HG03196 (cell line): ENCODE results near the gene PRDM7.
A peak's percentile ranks its signal among the peaks of the same experiment; 100 is the strongest.
"Not testable (repeated sequence)": the region's sequence is repeated elsewhere in the genome, so short reads cannot be mapped to it uniquely, and the experiment has no call there.

Experiments
- ATAC-seq: cut with Tn5 transposase; IDR thresholded peaks from one replicate; pipeline ENCODE4 v1.9.1; 2021; ENCODE audit not compliant: unreplicated experiment

PRDM7 gene

GRCh38 chr16:90077240-90077756 lies at the start of gene PRDM7:
TSS of gene PRDM7 (minus strand) at chr16:90077331. CDS start at chr16:90075910, 1,421 bp downstream.
- peak; percentile 89 for ATAC-seq

- not testable (repeated sequence) for ATAC-seq
Measured at GRCh38 chr16:90121846-90122245, 44.7 kb upstream of the PRDM7 start.

- not testable (repeated sequence) for ATAC-seq
Measured at GRCh38 chr16:90107617-90108016, 30.5 kb upstream of the PRDM7 start.

- ATAC-seq: not testable (repeated sequence)
Measured at GRCh38 chr16:90107060-90107459, 29.9 kb upstream of the PRDM7 start.

GRCh38 chr16:90106271-90106670 lies 29.1 kb upstream of the PRDM7 start:
- ATAC-seq: not testable (repeated sequence)

GRCh38 chr16:90104725-90105124 lies 27.6 kb upstream of the PRDM7 start:
- ATAC-seq: not testable (repeated sequence)

- ATAC-seq: not testable (repeated sequence)
Measured at GRCh38 chr16:90102086-90102884, 25.2 kb upstream of the PRDM7 start.

- not testable (repeated sequence) for ATAC-seq
Measured at GRCh38 chr16:90101332-90101731, 24.2 kb upstream of the PRDM7 start.

- ATAC-seq: not testable (repeated sequence)
Measured at GRCh38 chr16:90100790-90101189, 23.7 kb upstream of the PRDM7 start.

- ATAC-seq: not testable (repeated sequence)
Measured at GRCh38 chr16:90100229-90100628, 23.1 kb upstream of the PRDM7 start.

GRCh38 chr16:90098936-90099335 lies 21.8 kb upstream of the PRDM7 start:
- not testable (repeated sequence) for ATAC-seq

GRCh38 chr16:90097010-90097684 lies 20.0 kb upstream of the PRDM7 start:
- ATAC-seq: not testable (repeated sequence)

GRCh38 chr16:90094791-90095190 lies 17.7 kb upstream of the PRDM7 start:
- ATAC-seq: not testable (repeated sequence)

- not testable (repeated sequence) for ATAC-seq
Measured at GRCh38 chr16:90094296-90094695, 17.2 kb upstream of the PRDM7 start.

GRCh38 chr16:90093799-90094198 lies 16.7 kb upstream of the PRDM7 start:
- ATAC-seq: not testable (repeated sequence)

GRCh38 chr16:90092781-90093180 lies 15.7 kb upstream of the PRDM7 start:
- not testable (repeated sequence) for ATAC-seq

- ATAC-seq: no peak
Measured at GRCh38 chr16:90084215-90084950, 7.3 kb upstream of the PRDM7 start.

GRCh38 chr16:90083139-90083538 lies 6.0 kb upstream of the PRDM7 start:
- ATAC-seq: no peak

- no peak for ATAC-seq
Measured at GRCh38 chr16:90081606-90081970, 4.5 kb upstream of the PRDM7 start.

GRCh38 chr16:90078579-90078895 lies 1.4 kb upstream of the PRDM7 start:
- no peak for ATAC-seq
